RWPE2 (cell line): ENCODE measurements around the gene RNF227.

ENCODE experiments used
- ATAC-seq: fragments of 200-7000 bp; cut with Tn5 transposase; 3 replicates; pipeline ENCODE4 v1.9.1; 2021; ENCODE audit warnings: low read depth
- DNase-seq: peaks from one replicate; pipeline ENCODE4 v3.0.0-alpha.2; 2020; ENCODE audit warnings: low spot score
- H3K27ac ChIP-seq: fragments of 450-650 bp; 2 replicates; pipeline ENCODE4 v1.5.1; 2017; ENCODE audit warnings: mild to moderate bottlenecking; ENCODE audit not compliant: poor library complexity, severe bottlenecking
- H3K27me3 ChIP-seq: fragments of 250-450 bp; sonication (Bioruptor Pico); 2 replicates; pipeline ENCODE4 v1.5.1; 2021; ENCODE audit warnings: mild to moderate bottlenecking, moderate library complexity; ENCODE audit not compliant: insufficient read depth, poor library complexity, severe bottlenecking
- H3K36me3 ChIP-seq: fragments of 250-450 bp; sonication (Bioruptor Pico); 2 replicates; pipeline ENCODE4 v1.5.1; 2020; ENCODE audit warnings: low read depth, mild to moderate bottlenecking, moderate library complexity
- H3K4me1 ChIP-seq: fragments of 250-450 bp; sonication (Bioruptor Pico); 2 replicates; pipeline ENCODE4 v1.5.1; 2021; ENCODE audit warnings: mild to moderate bottlenecking, moderate library complexity; ENCODE audit not compliant: insufficient read depth, poor library complexity, severe bottlenecking
- H3K4me3 ChIP-seq: fragments of 250-450 bp; sonication (Bioruptor Pico); 2 replicates; pipeline ENCODE4 v1.5.1; 2021; ENCODE audit warnings: mild to moderate bottlenecking, moderate library complexity; ENCODE audit not compliant: severe bottlenecking
- H3K9me3 ChIP-seq: fragments of 250-450 bp; sonication (Bioruptor Pico); 2 replicates; pipeline ENCODE4 v1.5.1; 2021; ENCODE audit warnings: mild to moderate bottlenecking, moderate library complexity; ENCODE audit not compliant: severe bottlenecking
- CTCF ChIP-seq: fragments of 450-650 bp; IDR thresholded peaks from one replicate; pipeline ENCODE4 v1.5.1; 2017; ENCODE audit warnings: mild to moderate bottlenecking, moderate library complexity; ENCODE audit not compliant: poor library complexity, severe bottlenecking

The RNF227 gene

DNA sequence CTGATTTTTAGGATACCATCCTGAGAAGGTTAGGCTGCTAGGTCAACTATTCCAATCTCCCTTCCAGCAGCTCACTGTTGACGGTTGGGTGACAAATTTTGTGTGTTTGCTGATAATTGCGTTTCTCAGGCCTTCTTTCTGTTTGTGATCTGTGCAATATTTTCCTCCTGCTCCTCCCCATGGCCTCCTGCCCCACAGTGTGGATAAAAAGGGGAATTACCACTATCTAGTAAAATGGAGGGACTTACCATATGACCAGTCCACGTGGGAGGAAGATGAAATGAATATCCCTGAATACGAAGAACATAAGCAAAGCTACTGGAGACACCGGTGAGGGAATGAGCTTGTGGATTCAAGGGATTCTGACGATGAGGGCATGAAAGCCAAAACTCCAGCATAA lies 18.3 kb downstream of the RNF227 start:
- H3K27me3 ChIP-seq = no peaks in the 10 kb centered on the region
- DNase-seq = no peak
- ATAC-seq = peak; percentile 61
- H3K4me3 ChIP-seq = no peak overlapping the region
- H3K4me1 ChIP-seq = no peaks in the 10 kb centered on the region
- peak; percentile 53 for TF ChIP-seq CTCF
- H3K27ac ChIP-seq = no peak overlapping the region
- peaks cover 85% of the 10 kb centered on the region for H3K36me3 ChIP-seq
- no peaks in the 10 kb centered on the region for H3K9me3 ChIP-seq

GRCh38 chr17:7897090-7897489 lies 19.0 kb downstream of the RNF227 start:
- H3K27me3 ChIP-seq = no peaks in the 10 kb centered on the region
- no peaks in the 10 kb centered on the region for H3K4me1 ChIP-seq
- H3K4me3 ChIP-seq = no peak overlapping the region
- ATAC-seq = no peak
- no peak for TF ChIP-seq CTCF
- H3K9me3 ChIP-seq = no peaks in the 10 kb centered on the region
- no peak overlapping the region for H3K27ac ChIP-seq
- H3K36me3 ChIP-seq = peaks cover 78% of the 10 kb centered on the region
- DNase-seq = no peak

GRCh38 chr17:7894866-7895265 lies 21.2 kb downstream of the RNF227 start:
- Histone ChIP-seq H3K27me3 (no peaks in the 10 kb centered on the region), H3K36me3 (peaks cover 75% of the 10 kb centered on the region), H3K27ac (no peak overlapping the region), H3K4me1 (no peaks in the 10 kb centered on the region), H3K9me3 (no peaks in the 10 kb centered on the region), H3K4me3 (no peak overlapping the region)
- DNase-seq (no peak), ATAC-seq (no peak)
- no peak for TF ChIP-seq CTCF

DNA sequence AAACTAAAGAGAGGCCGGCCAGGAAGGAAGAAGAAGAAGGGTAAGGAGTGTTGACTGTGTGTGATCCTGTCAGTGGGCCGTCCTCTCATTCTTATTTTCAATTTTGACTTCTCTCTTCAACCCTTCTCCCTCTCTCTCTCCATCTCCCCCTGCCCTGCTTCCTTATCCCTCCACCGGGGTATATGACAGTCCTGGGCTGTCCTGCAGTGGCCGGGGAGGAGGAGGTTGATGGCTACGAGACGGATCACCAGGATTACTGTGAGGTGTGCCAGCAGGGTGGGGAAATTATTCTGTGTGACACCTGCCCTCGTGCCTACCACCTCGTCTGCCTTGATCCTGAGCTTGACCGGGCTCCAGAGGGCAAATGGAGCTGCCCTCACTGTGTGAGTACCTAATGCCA lies 21.9 kb downstream of the RNF227 start:
- no peak overlapping the region for H3K27ac ChIP-seq
- H3K36me3 ChIP-seq = peaks cover 74% of the 10 kb centered on the region
- DNase-seq (no peak), ATAC-seq (no peak)
- H3K4me1 ChIP-seq = peaks cover 3% of the 10 kb centered on the region
- H3K9me3 ChIP-seq = no peaks in the 10 kb centered on the region
- no peak overlapping the region for H3K4me3 ChIP-seq
- H3K27me3 ChIP-seq = no peaks in the 10 kb centered on the region
- TF ChIP-seq CTCF = no peak

GRCh38 chr17:7893187-7893880 lies 22.8 kb downstream of the RNF227 start:
- no peak overlapping the region for H3K4me3 ChIP-seq
- no peak for ATAC-seq
- H3K27ac ChIP-seq = no peak overlapping the region
- H3K4me1 ChIP-seq = peaks cover 12% of the 10 kb centered on the region
- no peak for TF ChIP-seq CTCF
- peaks cover 65% of the 10 kb centered on the region for H3K36me3 ChIP-seq
- H3K27me3 ChIP-seq = no peaks in the 10 kb centered on the region
- no peaks in the 10 kb centered on the region for H3K9me3 ChIP-seq
- DNase-seq = no peak
